H9 (cell line): ENCODE data around the gene NRP1. TPM values are rescaled to one million over a fixed set of nuclear protein-coding genes. Genes with fewer than 3 reads are reported as not detected.

Source experiments
- DNase-seq: peaks from one replicate; pipeline ENCODE4 v3.0.0-alpha.2; 2017
- H2AFZ ChIP-seq: one replicate; pipeline ENCODE4 v1.6.1; 2013; ENCODE audit warnings: mild to moderate bottlenecking, low read length, control low read depth, moderate library complexity
- H2AK5ac ChIP-seq: 2 replicates; pipeline ENCODE4 v1.6.1; 2013; ENCODE audit warnings: low read length, control low read depth, mixed read lengths; ENCODE audit not compliant: insufficient read length
- H2BK120ac ChIP-seq: one replicate; pipeline ENCODE4 v1.6.1; 2013; ENCODE audit warnings: low read depth, mild to moderate bottlenecking, low read length, control low read depth, inconsistent platforms; ENCODE audit not compliant: poor library complexity, severe bottlenecking
- H2BK12ac ChIP-seq: 2 replicates; pipeline ENCODE4 v1.6.1; 2013; ENCODE audit warnings: low read length, control low read depth, mixed read lengths, low read depth; ENCODE audit not compliant: insufficient read length
- H2BK15ac ChIP-seq: 2 replicates; pipeline ENCODE4 v1.6.1; 2013; ENCODE audit warnings: low read depth, low read length, control low read depth
- H2BK20ac ChIP-seq: one replicate; pipeline ENCODE4 v1.6.1; 2013; ENCODE audit warnings: low read depth, mild to moderate bottlenecking, low read length, control low read depth, inconsistent platforms; ENCODE audit not compliant: poor library complexity, severe bottlenecking
- H2BK5ac ChIP-seq: 2 replicates; pipeline ENCODE4 v1.6.1; 2013; ENCODE audit warnings: low read length, control low read depth, mixed read lengths; ENCODE audit not compliant: insufficient read length
- H3K14ac ChIP-seq: 2 replicates; pipeline ENCODE4 v1.6.1; 2013; ENCODE audit warnings: low read length, control low read depth; ENCODE audit not compliant: insufficient read depth
- H3K18ac ChIP-seq: 2 replicates; pipeline ENCODE4 v1.6.1; 2013; ENCODE audit warnings: low read depth, mild to moderate bottlenecking, mixed read lengths, low read length, control low read depth; ENCODE audit not compliant: insufficient read length
- H3K23ac ChIP-seq: 2 replicates; pipeline ENCODE4 v1.6.1; 2013; ENCODE audit warnings: low read length, control low read depth, mixed read lengths, low read depth; ENCODE audit not compliant: insufficient read length
- H3K23me2 ChIP-seq: 2 replicates; pipeline ENCODE4 v1.6.1; 2013; ENCODE audit warnings: low read depth, mild to moderate bottlenecking, mixed read lengths, low read length, control low read depth; ENCODE audit not compliant: insufficient read length, poor library complexity, severe bottlenecking
- H3K27ac ChIP-seq: 2 replicates; pipeline ENCODE4 v1.5.1; 2013; ENCODE audit warnings: low read length, control low read depth, mixed read lengths, low read depth; ENCODE audit not compliant: insufficient read length
- H3K27me3 ChIP-seq: 2 replicates; pipeline ENCODE4 v1.6.1; 2013; ENCODE audit warnings: low read length, control low read depth, inconsistent platforms; ENCODE audit not compliant: insufficient read depth
- H3K4ac ChIP-seq: 2 replicates; pipeline ENCODE4 v1.6.1; 2013; ENCODE audit warnings: low read depth, mild to moderate bottlenecking, control low read depth, inconsistent platforms, low read length, moderate library complexity
- H3K4me1 ChIP-seq: 2 replicates; pipeline ENCODE4 v1.6.1; 2013; ENCODE audit warnings: low read length, control low read depth, inconsistent platforms; ENCODE audit not compliant: insufficient read depth
- H3K4me2 ChIP-seq: 2 replicates; pipeline ENCODE4 v1.6.1; 2013; ENCODE audit warnings: low read length, control low read depth, mixed read lengths; ENCODE audit not compliant: insufficient read length, insufficient read depth
- H3K56ac ChIP-seq: 2 replicates; pipeline ENCODE4 v1.6.1; 2013; ENCODE audit warnings: low read depth, mild to moderate bottlenecking, mixed read lengths, low read length, control low read depth; ENCODE audit not compliant: insufficient read length
- H3K79me1 ChIP-seq: 2 replicates; pipeline ENCODE4 v1.6.1; 2013; ENCODE audit warnings: low read depth, mild to moderate bottlenecking, moderate library complexity, low read length, control low read depth, inconsistent platforms; ENCODE audit not compliant: insufficient read depth, poor library complexity, severe bottlenecking
- H3K79me2 ChIP-seq: 2 replicates; pipeline ENCODE4 v1.6.1; 2013; ENCODE audit warnings: low read length, control low read depth, inconsistent platforms; ENCODE audit not compliant: insufficient read depth
- H3K9ac ChIP-seq: 2 replicates; pipeline ENCODE4 v1.6.1; 2013; ENCODE audit warnings: low read length, control low read depth, mixed read lengths; ENCODE audit not compliant: insufficient read length; ENCODE audit errors: extremely low read depth
- H3K9me3 ChIP-seq: one replicate; pipeline ENCODE4 v1.6.1; 2013; ENCODE audit warnings: low read depth, low read length, inconsistent platforms; ENCODE audit not compliant: control insufficient read depth
- H3T11ph ChIP-seq: one replicate; pipeline ENCODE4 v1.6.1; 2013; ENCODE audit warnings: mild to moderate bottlenecking, low read length, control low read depth, inconsistent platforms
- H4K20me1 ChIP-seq: one replicate; pipeline ENCODE4 v1.6.1; 2013; ENCODE audit not compliant: control insufficient read depth, insufficient read length, insufficient read depth
- H4K5ac ChIP-seq: 2 replicates; pipeline ENCODE4 v1.6.1; 2013; ENCODE audit warnings: low read depth, mild to moderate bottlenecking, mixed read lengths, low read length, control low read depth; ENCODE audit not compliant: insufficient read length
- H4K8ac ChIP-seq: replicated peaks from 2 replicates; pipeline ENCODE4 v1.6.1; 2013; ENCODE audit warnings: low read length, control low read depth, mixed read lengths, low read depth; ENCODE audit not compliant: insufficient read length
- H4K91ac ChIP-seq: 2 replicates; pipeline ENCODE4 v1.6.1; 2013; ENCODE audit warnings: low read depth, mild to moderate bottlenecking, moderate library complexity, mixed read lengths, low read length, control low read depth; ENCODE audit not compliant: insufficient read length
- H3K27ac Mint-ChIP-seq, 3 experiments: 2 replicates in 2 of 3; 3 replicates in 1 of 3; pipeline ENCODE4 v1.8.0; 2020 to 2021; ENCODE audit warnings: mixed read lengths in 3 of 3, mild to moderate bottlenecking in 1 of 3, moderate library complexity in 1 of 3
- H3K27me3 Mint-ChIP-seq: 2 replicates; pipeline ENCODE4 v1.8.0; 2021; ENCODE audit warnings: low read depth, mild to moderate bottlenecking, moderate library complexity, mixed read lengths
- H3K36me3 Mint-ChIP-seq, 3 experiments: 2 replicates in 2 of 3; 3 replicates in 1 of 3; pipeline ENCODE4 v1.8.0; 2020 to 2021; ENCODE audit warnings: low read depth in 3 of 3, mixed read lengths in 3 of 3; ENCODE audit not compliant: insufficient read depth in 1 of 3
- H3K4me1 Mint-ChIP-seq, 2 experiments: 2 replicates each; pipeline ENCODE4 v1.8.0; 2020; ENCODE audit warnings: mixed read lengths in 2 of 2
- H3K4me3 Mint-ChIP-seq, 2 experiments: 2 replicates in 1 of 2; 3 replicates in 1 of 2; pipeline ENCODE4 v1.8.0; 2020 to 2021; ENCODE audit warnings: mild to moderate bottlenecking in 2 of 2, mixed read lengths in 2 of 2, moderate library complexity in 1 of 2
- H3K9me3 Mint-ChIP-seq, 2 experiments: 2 replicates in 1 of 2; 3 replicates in 1 of 2; pipeline ENCODE4 v1.8.0; 2020; ENCODE audit warnings: mild to moderate bottlenecking in 2 of 2, mixed read lengths in 2 of 2, moderate library complexity in 1 of 2
- WGBS: extraction: QIAGEN DNeasy Blood & Tissue Kit; methylation state at CpG from one replicate; pipeline ENCODE4 v1.1.7; 2013; ENCODE audit warnings: missing lambda C conversion rate, low lambda C conversion rate, mixed read lengths; ENCODE audit not compliant: insufficient read length; ENCODE audit errors: extremely low coverage; 5-methylcytosine and 5-hydroxymethylcytosine counted together
- total RNA-seq: library from RNA; stranded (reverse); gene quantifications from 2 replicates; pipeline ENCODE4 v1.2.1, GENCODE V29; 2021
- TF ChIP-seq, protein P1 (sequence below): fragments of 200-600 bp; sonication (generic); conservative IDR thresholded peaks from 3 replicates; pipeline ENCODE4 v1.8.0; 2021; ENCODE audit warnings: antibody characterized with exemption, mild to moderate bottlenecking

NRP1 gene
- total RNA-seq, 1 experiment from 2014 or later, result 4.6 TPM

DNA sequence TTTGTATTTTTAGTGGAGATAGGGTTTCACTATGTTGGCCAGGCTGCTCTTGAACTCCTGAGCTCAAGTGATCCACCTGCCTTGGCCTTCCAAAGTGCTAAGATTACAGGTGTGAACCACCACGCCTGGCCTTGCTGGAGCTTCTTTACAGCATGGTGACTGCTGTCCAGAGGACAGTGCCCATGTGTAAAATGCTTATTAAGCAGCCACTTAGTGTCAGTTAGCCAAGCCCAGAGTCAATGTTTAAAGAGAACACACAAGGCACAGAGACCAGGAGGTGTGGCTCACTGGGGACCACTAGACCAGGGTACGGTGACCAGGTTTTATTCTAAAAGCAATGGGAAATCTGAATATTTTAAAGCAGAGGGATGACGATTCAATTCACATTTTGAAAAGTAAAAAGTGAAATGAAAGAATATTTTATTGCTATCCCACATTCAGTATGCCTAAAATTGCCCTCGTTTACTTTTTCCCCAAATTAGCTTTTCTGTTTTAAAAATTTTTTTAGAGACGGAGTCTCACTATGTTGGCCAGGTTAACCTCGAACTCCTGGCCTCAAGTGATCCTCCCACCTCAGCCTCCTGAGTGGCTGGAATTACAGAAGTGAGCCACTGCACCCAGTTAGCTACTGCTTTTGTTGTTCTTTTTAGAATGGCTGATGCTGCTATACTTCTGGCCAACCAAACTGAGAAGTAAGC lies 172.8 kb downstream of the NRP1 start:
- Histone ChIP-seq H2AK5ac (no peak overlapping the region), H3K23ac (no peak overlapping the region), H3K14ac (no peak overlapping the region), H3K4ac (no peak overlapping the region), H3K27me3 (no peaks in the 10 kb centered on the region), H4K20me1 (no peaks in the 10 kb centered on the region), H2BK12ac (no peak overlapping the region), H4K91ac (no peak overlapping the region), H3K27ac (no peak overlapping the region), H3K4me2 (no peak overlapping the region), H3K23me2 (no peaks in the 10 kb centered on the region), H2BK120ac (no peak overlapping the region), H2BK20ac (no peak overlapping the region), H3K79me1 (no peaks in the 10 kb centered on the region), H3K56ac (no peak overlapping the region), H2BK15ac (no peak overlapping the region), H4K8ac (no peak overlapping the region), H3K4me1 (peaks cover 11% of the 10 kb centered on the region; the same call in 1 of the 2 replicates), H2AFZ (no peak overlapping the region), H3K9ac (no peak overlapping the region), H2BK5ac (no peak overlapping the region), H3K9me3 (no peaks in the 10 kb centered on the region), H3T11ph (no peak overlapping the region), H3K79me2 (no peaks in the 10 kb centered on the region), H4K5ac (no peak overlapping the region), H3K18ac (no peak overlapping the region)
- WGBS, result no CpG with 5 or more reads among the region's 6 CpGs
- Mint-ChIP-seq H3K36me3 (no peaks in the 10 kb centered on the region), H3K4me1 (peaks cover 37 to 38% of the 10 kb centered on the region in 2 experiments), H3K27me3 (no peaks in the 10 kb centered on the region), H3K9me3 (no peaks in the 10 kb centered on the region), H3K27ac (no peak overlapping the region; a peak in 1 of 7 replicates), H3K4me3 (no peak overlapping the region)
- no peak for DNase-seq
- TF ChIP-seq, protein P1, sequence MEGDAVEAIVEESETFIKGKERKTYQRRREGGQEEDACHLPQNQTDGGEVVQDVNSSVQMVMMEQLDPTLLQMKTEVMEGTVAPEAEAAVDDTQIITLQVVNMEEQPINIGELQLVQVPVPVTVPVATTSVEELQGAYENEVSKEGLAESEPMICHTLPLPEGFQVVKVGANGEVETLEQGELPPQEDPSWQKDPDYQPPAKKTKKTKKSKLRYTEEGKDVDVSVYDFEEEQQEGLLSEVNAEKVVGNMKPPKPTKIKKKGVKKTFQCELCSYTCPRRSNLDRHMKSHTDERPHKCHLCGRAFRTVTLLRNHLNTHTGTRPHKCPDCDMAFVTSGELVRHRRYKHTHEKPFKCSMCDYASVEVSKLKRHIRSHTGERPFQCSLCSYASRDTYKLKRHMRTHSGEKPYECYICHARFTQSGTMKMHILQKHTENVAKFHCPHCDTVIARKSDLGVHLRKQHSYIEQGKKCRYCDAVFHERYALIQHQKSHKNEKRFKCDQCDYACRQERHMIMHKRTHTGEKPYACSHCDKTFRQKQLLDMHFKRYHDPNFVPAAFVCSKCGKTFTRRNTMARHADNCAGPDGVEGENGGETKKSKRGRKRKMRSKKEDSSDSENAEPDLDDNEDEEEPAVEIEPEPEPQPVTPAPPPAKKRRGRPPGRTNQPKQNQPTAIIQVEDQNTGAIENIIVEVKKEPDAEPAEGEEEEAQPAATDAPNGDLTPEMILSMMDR, result no peak
